ENCODE measurements around the gene GFOD1.
"Not testable (repeated sequence)": the region's sequence is repeated elsewhere in the genome, so short reads cannot be mapped to it uniquely, and the experiment has no call there.

GFOD1 gene

DNA sequence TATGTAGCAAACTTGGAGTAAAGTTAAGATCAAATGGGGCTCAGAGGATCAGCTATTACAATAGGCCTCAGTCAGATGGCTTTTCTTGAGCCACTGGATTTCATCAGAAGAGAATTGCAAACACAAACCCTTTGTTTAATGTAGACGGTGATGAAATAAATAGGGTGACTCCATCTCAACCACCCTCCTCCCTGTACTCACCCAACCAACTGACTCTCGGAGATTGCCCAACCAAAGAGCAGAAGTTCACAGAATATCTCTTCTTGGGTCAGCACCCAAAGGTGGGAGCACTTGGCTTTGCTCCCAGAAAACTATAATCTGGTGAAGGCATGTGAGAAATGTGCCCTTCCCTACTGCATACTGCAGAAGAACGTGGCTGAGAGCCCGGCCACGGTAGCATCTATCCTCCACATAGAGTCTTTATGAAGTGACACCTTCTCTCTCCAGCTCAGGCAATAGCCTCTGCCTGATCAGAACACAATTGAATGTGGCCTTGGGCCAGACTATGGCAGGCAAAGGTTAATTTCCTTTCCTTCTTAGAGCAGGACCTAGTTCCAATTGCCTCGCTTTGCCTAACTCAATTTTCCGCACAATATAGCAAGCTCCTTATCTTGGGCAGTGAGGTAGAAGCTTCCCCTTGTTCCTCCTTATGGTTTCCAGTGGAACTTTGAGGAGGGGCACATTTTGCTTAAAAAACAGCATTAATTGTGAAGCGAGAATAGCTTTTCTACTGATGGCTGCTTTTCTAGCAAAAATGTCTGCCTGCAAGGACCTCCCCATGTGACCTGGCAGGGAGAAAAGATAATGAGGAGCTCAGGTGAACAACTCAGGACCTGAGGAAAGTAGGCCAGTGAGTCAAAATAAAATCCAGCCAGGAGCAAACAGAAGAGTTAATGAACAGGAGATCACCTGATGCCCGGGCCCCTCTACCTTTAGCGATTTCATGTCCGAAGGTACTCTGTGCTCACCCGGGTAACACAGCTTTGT lies 79.4 kb downstream of the GFOD1 start:
- in situ Hi-C loops (cut with MboI; ENCODE audit: low sequenced_read_pairs): no loop called here

GRCh38 chr6:13407368-13407708 lies 80.1 kb downstream of the GFOD1 start:
- in situ Hi-C loops (cut with MboI; ENCODE audit: low sequenced_read_pairs): no loop called here

DNA sequence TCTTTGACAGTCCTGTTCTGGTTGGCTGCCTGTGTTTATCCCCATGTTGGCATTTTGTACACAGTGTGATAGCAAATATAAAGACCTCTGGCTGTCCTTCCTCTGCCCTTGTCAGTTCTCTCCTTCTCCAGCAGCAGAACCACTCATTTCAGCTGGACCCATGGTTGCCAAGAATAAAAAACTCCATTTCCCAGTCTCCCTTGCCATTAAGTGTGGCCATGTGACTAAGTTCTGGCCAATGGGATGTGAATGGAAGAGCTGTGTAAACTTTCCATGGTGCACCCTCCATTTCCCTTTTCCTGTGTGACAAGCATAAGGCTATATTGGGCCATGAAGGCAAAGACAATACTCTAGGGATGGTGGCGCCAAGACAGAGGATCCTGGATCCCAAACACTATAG lies 80.6 kb downstream of the GFOD1 start:
- in situ Hi-C loops (cut with MboI; ENCODE audit: low sequenced_read_pairs): no loop called here

- in situ Hi-C loops (cut with MboI; ENCODE audit: low sequenced_read_pairs): no loop called here
Measured at GRCh38 chr6:13405961-13406477, 81.4 kb downstream of the GFOD1 start.

DNA sequence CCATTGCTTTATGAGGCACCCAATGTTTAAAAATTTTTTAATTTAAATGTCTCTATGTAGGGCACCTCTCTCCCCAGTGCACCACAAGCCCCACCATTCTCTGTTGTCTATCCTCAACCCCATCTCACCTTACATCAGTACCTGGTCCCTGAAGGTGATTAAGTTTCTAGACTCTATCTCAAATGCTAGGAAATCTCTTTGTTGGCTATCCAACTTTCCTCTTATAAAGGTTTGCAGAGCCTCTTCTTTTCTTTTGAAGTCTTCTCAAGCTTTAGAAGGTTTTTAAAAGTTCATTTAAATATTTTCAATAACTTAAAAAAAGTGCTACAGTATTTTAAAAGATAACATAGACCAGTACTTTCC lies 82.5 kb downstream of the GFOD1 start:
- in situ Hi-C loops (cut with MboI; ENCODE audit: low sequenced_read_pairs): no loop called here

GRCh38 chr6:13404228-13404891 lies 83.0 kb downstream of the GFOD1 start:
- in situ Hi-C loops (cut with MboI; ENCODE audit: low sequenced_read_pairs): no loop called here

DNA sequence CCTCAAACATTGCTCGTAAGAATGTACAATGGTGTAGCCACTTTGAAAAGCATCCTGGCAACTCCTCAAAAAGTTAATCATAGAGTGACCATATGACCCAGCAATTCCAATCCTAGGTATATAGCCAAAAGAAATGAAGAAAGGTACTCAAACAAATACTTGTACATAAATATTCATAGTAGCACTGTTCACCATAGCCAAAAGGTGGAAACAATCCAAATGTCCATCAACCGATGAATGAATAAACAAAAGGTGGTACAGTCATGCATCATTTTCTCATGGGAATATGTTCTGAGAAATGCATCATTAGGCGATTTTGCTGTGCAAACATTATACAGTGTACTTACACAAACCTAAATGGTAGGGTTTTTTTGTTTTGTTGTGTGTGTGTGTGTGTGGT lies 84.7 kb downstream of the GFOD1 start:
- in situ Hi-C loops (cut with MboI; ENCODE audit: low sequenced_read_pairs): no loop called here

GRCh38 chr6:13400772-13401171 lies 86.6 kb downstream of the GFOD1 start:
- in situ Hi-C loops (cut with MboI; ENCODE audit: low sequenced_read_pairs): no loop called here

GRCh38 chr6:13398421-13398994 lies 88.9 kb downstream of the GFOD1 start:
- in situ Hi-C loops (cut with MboI; ENCODE audit: low sequenced_read_pairs): no loop called here

DNA sequence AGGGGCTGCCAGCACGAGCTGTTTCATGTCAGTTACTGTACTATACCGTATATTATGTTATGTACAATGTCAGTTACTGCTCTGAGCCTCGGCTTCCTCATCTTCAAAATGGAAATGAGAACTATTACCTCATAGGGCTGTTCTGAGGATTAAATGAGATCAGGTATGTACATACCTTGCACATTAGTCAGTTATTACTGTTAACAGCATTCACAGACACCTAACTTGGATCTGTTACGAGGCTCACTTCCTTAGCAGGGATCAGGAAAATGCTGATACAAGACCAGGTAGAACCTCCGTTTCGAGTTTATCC lies 89.4 kb downstream of the GFOD1 start:
- in situ Hi-C loops (cut with MboI; ENCODE audit: low sequenced_read_pairs): no loop called here

- in situ Hi-C loops (cut with MboI; ENCODE audit: low sequenced_read_pairs): no loop called here
Measured at GRCh38 chr6:13397359-13398068, 89.9 kb downstream of the GFOD1 start.

GRCh38 chr6:13396241-13396792 lies 91.1 kb downstream of the GFOD1 start:
- in situ Hi-C loops (cut with MboI; ENCODE audit: low sequenced_read_pairs): no loop called here

DNA sequence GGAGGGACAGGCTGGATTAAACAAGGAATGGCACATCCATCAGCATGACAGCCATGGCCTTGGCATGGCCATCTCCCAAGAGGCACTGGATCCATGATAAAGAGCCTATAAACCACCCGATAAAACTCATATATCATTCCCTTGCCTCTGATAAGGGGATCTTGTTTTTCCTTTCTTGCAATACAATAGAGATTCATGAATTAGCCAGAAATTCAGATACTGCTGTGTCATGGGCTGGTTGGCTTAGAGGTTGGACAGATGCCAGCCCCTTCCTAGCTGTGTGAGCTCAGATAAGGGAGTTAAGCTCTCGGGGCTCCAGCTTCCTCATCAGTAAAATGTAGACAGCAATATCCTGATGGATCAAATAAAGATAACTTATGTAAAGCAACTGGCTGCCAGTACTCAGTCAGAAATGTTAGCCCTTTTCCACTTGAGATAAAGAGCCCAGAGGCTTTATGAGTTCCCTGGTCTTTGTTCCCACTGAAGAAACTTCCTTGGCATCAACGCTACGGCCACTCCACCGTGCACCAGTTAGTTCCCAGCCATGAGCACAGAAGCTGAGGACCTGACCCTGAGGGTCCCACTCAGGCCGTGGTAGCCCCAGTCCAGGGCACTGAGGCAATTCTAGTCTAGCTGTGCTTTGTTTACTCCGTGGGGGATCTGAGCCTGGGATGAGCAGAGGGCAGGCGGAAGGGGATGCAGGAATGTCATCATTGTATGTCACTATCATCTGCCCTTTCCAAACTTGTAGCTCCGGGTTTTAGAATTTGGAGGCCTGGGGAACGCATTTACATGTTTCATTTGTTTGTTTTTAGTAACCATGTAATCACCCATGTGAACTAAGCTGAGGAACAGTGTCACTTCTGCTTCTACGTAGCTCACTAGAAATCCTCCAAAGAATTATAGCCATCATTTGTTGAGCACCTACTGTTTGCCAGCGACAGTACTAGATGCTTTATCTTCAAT lies 91.8 kb downstream of the GFOD1 start:
- in situ Hi-C loops (cut with MboI; ENCODE audit: low sequenced_read_pairs): no loop called here

- in situ Hi-C loops (cut with MboI; ENCODE audit: low sequenced_read_pairs): no loop called here
Measured at GRCh38 chr6:13392462-13392861, 94.9 kb downstream of the GFOD1 start.

DNA sequence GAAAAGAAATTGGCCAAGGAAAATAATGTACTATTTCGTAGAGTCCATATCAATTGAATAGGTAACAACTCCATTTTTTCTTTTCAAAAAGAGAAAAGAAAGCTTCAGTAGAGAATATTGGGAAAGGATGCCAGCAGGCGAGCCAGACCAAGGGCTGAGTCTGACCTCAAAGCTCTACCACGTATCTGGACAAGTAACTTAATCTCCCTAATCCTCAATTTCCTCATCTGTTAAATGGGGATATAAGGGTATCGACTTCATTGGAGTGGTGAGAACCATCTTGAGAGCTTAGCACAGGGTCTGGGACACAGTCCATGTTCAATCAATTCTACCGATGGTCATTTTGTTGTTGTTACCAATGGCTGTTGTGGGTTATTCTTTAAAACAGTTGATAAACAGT lies 95.9 kb downstream of the GFOD1 start:
- in situ Hi-C loops (cut with MboI; ENCODE audit: low sequenced_read_pairs): no loop called here

GRCh38 chr6:13390658-13391057 lies 96.7 kb downstream of the GFOD1 start:
- in situ Hi-C loops (cut with MboI; ENCODE audit: low sequenced_read_pairs): no loop called here

DNA sequence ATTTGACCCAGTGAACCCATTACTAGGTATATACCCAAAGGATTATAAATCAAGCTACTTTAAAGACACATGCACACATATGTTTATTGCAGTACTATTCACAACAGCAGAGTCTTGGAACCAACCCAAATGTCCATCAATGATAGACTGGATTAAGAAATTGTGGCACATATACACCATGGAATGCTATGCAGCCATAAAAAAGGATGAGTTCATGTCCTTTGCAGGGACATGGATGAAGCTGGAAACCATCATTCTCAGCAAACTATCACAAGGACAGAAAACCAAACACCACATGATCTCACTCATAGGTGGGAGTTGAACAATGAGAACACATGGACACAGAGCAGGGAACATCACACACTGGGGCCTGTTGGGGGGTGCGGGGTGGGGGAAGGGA lies 98.2 kb downstream of the GFOD1 start:
- in situ Hi-C loops (cut with MboI; ENCODE audit: low sequenced_read_pairs): not testable (repeated sequence)

DNA sequence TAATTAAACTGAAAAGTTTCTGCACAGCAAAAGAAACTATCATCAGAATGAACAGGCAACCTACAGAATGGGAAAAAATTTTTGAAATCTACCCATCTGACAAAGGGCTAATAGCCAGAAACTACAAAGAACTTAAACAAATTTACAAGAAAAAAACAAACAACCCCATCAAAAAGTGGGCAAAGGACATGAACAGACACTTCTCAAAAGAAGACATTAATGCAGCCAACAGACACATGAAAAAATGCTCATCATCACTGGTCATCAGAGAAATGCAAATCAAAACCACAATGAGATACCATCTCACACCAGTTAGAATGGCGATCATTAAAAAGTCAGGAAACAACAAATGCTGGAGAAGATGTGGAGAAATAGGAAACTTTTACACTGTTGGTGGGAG lies 98.6 kb downstream of the GFOD1 start:
- in situ Hi-C loops (cut with MboI; ENCODE audit: low sequenced_read_pairs): not testable (repeated sequence)

DNA sequence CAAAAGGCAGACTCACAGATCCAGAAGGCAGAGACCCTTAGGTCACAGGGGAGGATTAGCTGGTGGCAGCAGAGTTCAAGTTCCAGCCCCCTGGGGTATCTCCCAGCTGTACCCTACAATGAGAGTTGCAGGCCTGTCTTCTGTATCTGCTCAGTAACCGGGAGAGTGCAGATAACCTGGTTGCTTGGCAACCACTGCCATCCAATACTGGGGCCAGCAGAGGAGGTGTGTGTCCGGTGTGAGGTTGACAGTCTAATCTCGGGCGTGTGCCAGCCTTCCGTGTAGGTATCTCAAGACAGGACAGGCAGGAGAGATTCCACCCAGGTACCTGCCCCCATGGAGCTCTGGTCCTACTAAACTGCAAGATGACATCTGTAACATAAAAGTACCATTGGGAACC lies 102.4 kb downstream of the GFOD1 start:
- in situ Hi-C loops (cut with MboI; ENCODE audit: low sequenced_read_pairs): no loop called here

GRCh38 chr6:13384506-13384905 lies 102.9 kb downstream of the GFOD1 start:
- in situ Hi-C loops (cut with MboI; ENCODE audit: low sequenced_read_pairs): no loop called here
